Heart left ventricle (tissue), 16 donors: Measurements from ENCODE around the gene CYP21A2. TPM values are rescaled to one million over a fixed set of nuclear protein-coding genes. Genes with fewer than 3 reads are reported as not detected.

Source experiments
- ATAC-seq, 4 donors: fragments of 200-7000 bp; cut with Tn5 transposase; one replicate each; pipeline ENCODE4 v1.9.1; 2020 to 2022; ENCODE audit warnings: moderate library complexity in 4 of 4, mild to moderate bottlenecking in 3 of 4, moderate number of reproducible peaks in 1 of 4
- DNase-seq, 5 donors: peaks; one replicate each; pipeline ENCODE4 v3.0.0-alpha.2; 2020
- H3K27ac ChIP-seq, 12 donors: fragments of 200-600 bp; sonication (generic) in 4 of 12; one replicate each; pipeline versions ENCODE4 v1.5.0 to v1.8.0; 2016 to 2022; ENCODE audit warnings: mild to moderate bottlenecking in 2 of 12
- H3K27me3 ChIP-seq, 9 donors: fragments of 200-600 bp; sonication (generic) in 2 of 9; one replicate each; pipeline versions ENCODE4 v1.5.1 to v1.8.0; 2016 to 2022; ENCODE audit warnings: mild to moderate bottlenecking in 3 of 9
- H3K36me3 ChIP-seq, 9 donors: fragments of 200-600 bp; sonication (generic) in 2 of 9; one replicate each; pipeline versions ENCODE4 v1.5.0 to v1.8.0; 2018 to 2022; ENCODE audit warnings: mild to moderate bottlenecking in 2 of 9
- H3K4me1 ChIP-seq, 12 donors: fragments of 200-600 bp; sonication (generic) in 4 of 12; one replicate each; pipeline versions ENCODE4 v1.5.0 to v1.8.0; 2016 to 2022; ENCODE audit warnings: mild to moderate bottlenecking in 3 of 12
- H3K4me3 ChIP-seq, 12 donors: fragments of 200-600 bp; sonication (generic) in 4 of 12; one replicate each; pipeline versions ENCODE4 v1.5.0 to v1.8.0; 2017 to 2022; ENCODE audit warnings: mild to moderate bottlenecking in 9 of 12, moderate library complexity in 4 of 12
- H3K9me3 ChIP-seq, 12 donors: fragments of 200-600 bp; sonication (generic) in 4 of 12; one replicate each; pipeline versions ENCODE4 v1.5.0 to v1.8.0; 2016 to 2022; ENCODE audit warnings: mild to moderate bottlenecking in 1 of 12
- CTCF ChIP-seq, 12 donors: fragments of 200-600 bp; sonication (generic) in 4 of 12; IDR thresholded peaks; one replicate each; pipeline versions ENCODE4 v1.5.0 to v1.8.0; 2018 to 2022; ENCODE audit warnings: antibody characterized with exemption in 12 of 12, mild to moderate bottlenecking in 5 of 12
- POLR2A ChIP-seq, 2 donors: fragments of 450-650 bp; IDR thresholded peaks; one replicate each; pipeline ENCODE4 v1.6.1; 2017; ENCODE audit warnings: antibody characterized with exemption in 2 of 2, mild to moderate bottlenecking in 2 of 2, moderate library complexity in 2 of 2
- WGBS, 4 donors: extraction: QIAGEN DNeasy Blood & Tissue Kit in 2 of 4; methylation state at CpG; one replicate each; pipeline versions ENCODE4 v1.1.5 to v1.1.7; 2013 to 2018; 5-methylcytosine and 5-hydroxymethylcytosine counted together
- intact Hi-C, 10 donors: fragments of 100-400 bp; cut with DNase I; formaldehyde crosslinking; loops; one replicate each; pipeline versions ENCODE4 v1.11.1 to v1.14.2; 2022
- polyA plus RNA-seq, 2 donors: library from polyadenylated mRNA; stranded (reverse); fragments of 200-250 nt; gene quantifications; one replicate each; pipeline ENCODE4 v1.2.3, GENCODE V29; 2013
- total RNA-seq, 9 donors: library from RNA; depleted of rRNA in 2 of 9; stranded (reverse); fragments of >200 nt in 2 of 9; fragmentation: NEBNext Ultra II Directional in 3 of 9; extraction: Animal tissue kit (Norgen Biotek cat#: 25700) in 3 of 9; gene quantifications; one replicate each; pipeline versions ENCODE4 v1.1.0 to v1.2.4, GENCODE V29; 2016 to 2023
- donor health status: ischemic (EF 13 %, LVEDD 7.1; RV severe dilation, severe dysfunction).
- donor health status: healthy with polysubstance abuse.
- donor health status: DM: no; HTN: yes; CAD: no.
- donor health status: DM: no; HTN: no; CAD: no.
- donor health status: ischemic (EF 25% LVEDD 6.9; RV normal size, moderate dysfunction).
- donor health status: ischemic (EF 25% LVEDD 5.7; RV mildly dilated, moderate dysfunction).
- donor health status: healthy.
- donor health status: DM: yes; HTN: yes; CAD: no.
- donor health status: ischemic (EF 35%, LVEDD 5.7; RV mildly dilated, moderate dysfunction).
- donor health status: nonischemic (EF 11% LVEDD 7.7; RV severe dilation, severe dysfunction).
- donor health status: DM: yes; HTN: yes; CAD: no.
- donor health status: PGD.
- donor health status: ischemic (EF 29% LVEDD 5.4; RV normal size, mild dysfunction).
- donor health status: nonischemic (EF 23%, LVEDD 6.1; RV moderate dilation, normal function).

The CYP21A2 gene
- total and polyA plus RNA-seq, 11 donors = 0.11 to 3.0 (median 0.69) TPM; not detected in 2

DNA sequence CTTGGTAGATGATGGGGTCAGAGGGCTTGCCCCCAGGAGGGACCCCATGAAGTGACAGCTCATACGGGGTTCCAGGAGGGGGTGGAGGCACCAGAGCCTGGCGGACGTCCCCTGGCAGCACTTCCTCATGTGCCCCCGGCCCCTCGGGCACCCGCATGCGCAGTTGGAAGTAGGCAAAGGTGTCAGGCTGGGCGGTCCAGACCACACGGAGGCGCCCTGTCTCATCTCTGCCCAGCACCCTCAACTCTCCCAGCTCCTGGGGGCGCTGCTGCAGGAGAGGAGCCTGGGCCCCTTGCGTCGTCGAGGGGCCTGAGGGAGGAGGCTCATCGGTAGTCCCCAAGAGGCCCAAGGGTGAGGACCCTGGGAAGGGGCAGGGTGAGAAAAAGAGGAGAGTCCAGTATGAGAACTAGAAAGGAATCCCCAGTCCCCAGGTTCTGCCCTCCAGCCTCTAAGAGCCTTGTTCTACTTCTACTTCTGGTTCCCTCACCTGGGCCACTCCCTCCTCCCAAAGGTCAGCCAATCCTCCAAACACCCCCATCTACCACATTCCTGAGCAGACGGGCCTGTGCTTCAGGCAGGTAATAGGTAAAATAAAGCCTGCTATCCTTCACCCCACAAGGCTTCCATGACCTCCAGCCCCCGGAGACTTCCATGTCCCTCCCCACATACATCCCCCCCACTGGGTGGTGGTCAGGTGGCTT lies 47.7 kb downstream of the CYP21A2 start:
- ATAC-seq (no peak), DNase-seq (peak in 1 of 5 donors; percentile 11)
- H3K27me3 ChIP-seq = peaks cover 0 to 17% (median 0%) of the 10 kb centered on the region in 9 donors
- H3K4me3 ChIP-seq = no peak overlapping the region
- 84 to 90% (median 85%) methylated on average over 15 to 17 of the region's 17 CpGs for WGBS, 4 donors
- intact Hi-C loops = loop anchor here in 3 of 10 donors (5.0 to 10.0 kb wide), 3 partner anchors 36 to 69 kb away; partner anchors contain the start of genes PPT2 (in 2 of the 3) and PRRT1 (in 2 of the 3)
- peaks cover 0 to 81% (median 24%) of the 10 kb centered on the region in 9 donors for H3K36me3 ChIP-seq
- H3K9me3 ChIP-seq = no peaks in the 10 kb centered on the region
- peaks cover 0 to 51% (median 15%) of the 10 kb centered on the region in 12 donors for H3K4me1 ChIP-seq
- no peak for TF ChIP-seq POLR2A (IDR thresholded peaks at IDR 0.05)
- TF ChIP-seq CTCF (IDR thresholded peaks at IDR 0.05) = no peak
- peak overlapping the region in 4 of 12 donors; percentile 2 to 82 (median 54) for H3K27ac ChIP-seq

DNA sequence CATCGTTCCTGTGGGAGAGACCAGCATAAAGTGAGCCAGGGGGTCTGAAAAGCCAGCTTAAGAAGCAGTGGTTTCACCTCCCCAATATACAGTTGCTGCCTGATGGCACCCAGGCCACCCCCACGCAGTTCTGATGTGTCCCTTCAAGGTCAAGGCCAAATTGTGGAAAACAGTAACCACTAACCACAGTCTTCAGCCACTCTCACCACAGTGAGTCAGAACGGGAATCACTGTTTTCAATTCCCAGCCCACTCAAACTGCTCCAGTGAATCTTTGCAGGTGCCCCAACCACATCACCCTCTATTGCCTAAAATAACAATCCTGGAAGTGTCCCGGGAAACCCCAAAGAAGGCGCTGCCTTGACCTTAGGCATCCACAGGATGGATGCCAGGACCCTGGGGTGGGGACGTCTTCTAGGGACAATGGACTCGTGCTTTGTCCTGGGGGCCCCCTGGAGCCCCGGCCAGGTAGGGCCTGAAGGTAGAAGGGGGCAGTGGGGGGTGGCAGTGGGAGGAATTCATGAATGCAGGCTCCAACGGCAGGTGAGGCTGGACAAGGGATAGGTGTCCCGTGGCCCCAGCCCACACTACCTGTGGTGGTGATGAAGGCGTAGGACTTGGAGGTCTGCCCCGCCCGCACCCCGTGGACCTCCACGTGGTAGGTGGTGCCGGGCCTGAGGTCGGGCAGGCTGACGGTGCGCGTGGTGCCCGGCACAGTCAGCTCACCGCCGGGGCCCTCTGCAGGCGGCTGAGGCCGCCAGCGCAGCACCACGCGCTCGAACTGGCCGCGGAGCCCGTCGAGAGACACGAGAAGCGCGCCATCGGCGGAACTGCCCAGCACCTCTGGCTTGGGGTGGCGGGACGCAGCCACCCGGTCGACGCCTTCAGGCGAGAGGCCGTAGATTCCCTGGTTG lies 48.7 kb downstream of the CYP21A2 start:
- peak overlapping the region in 11 of 12 donors; percentile 37 to 83 (median 79) for H3K27ac ChIP-seq
- no peaks in the 10 kb centered on the region for H3K9me3 ChIP-seq
- peaks cover 0 to 81% (median 21%) of the 10 kb centered on the region in 9 donors for H3K36me3 ChIP-seq
- DNase-seq = peak in 2 of 5 donors; percentile 42 to 71
- H3K27me3 ChIP-seq = peaks cover 0 to 17% (median 0%) of the 10 kb centered on the region in 9 donors
- no peak for TF ChIP-seq CTCF (IDR thresholded peaks at IDR 0.05)
- no peak for TF ChIP-seq POLR2A (IDR thresholded peaks at IDR 0.05)
- 26 to 65% (median 30%) methylated on average over 10 to 45 of the region's 45 CpGs for WGBS, 4 donors
- peak in 2 of 4 donors; percentile 27 to 38 for ATAC-seq
- H3K4me3 ChIP-seq = peak overlapping the region in 8 of 12 donors; percentile 10 to 43 (median 33)
- peaks cover 0 to 48% (median 16%) of the 10 kb centered on the region in 12 donors for H3K4me1 ChIP-seq
- intact Hi-C loops = loop anchor here in 3 of 10 donors (5.0 to 10.0 kb wide), 3 partner anchors 35 to 68 kb away; partner anchors contain the start of genes PPT2 (in 2 of the 3) and PRRT1 (in 2 of the 3)

DNA sequence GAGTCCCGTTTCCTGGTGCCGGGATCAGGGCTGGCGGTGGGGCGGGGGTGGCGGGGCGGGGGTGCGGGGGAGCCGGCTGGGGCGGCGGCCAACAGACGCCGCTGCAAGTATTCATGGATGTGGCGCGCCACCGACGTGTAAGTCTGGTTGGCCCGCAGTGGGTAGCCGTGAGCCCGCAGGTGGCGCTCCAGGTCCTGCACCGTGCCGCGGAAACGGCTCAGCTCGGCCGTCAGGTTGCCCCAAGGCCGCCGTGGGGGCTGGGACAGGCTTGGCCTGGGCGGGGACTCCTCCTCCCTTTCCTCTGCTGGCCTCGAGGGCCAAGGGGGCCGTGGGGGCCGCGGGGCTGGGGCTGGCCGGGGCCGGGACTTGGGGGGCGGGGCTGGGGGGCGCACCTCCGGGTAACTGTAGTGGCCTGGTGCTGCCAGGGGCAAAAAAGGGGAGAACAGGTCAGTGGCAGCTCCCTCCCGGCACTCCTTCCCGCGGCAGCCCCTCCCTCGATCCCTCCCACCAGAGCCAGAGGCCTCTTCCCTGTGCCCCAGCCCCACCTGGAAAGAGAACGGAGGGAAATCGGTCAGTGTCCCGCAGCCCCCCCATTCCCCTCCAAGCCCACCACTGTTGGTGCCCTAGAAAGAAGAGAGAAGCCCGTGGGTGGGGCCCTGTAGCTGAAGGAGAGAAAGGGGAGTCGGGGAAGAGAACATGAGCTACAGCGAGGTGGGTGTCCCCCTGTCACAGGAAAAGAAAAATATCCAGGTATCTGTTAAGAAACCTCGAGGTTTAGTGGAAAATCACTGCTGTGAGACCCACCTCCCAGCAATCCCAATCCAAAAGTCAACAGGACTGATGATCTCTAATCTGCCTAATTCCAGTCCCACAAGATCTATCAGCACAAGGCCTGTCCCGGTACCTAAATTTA lies 49.6 kb downstream of the CYP21A2 start:
- no peaks in the 10 kb centered on the region for H3K9me3 ChIP-seq
- peaks cover 0 to 81% (median 17%) of the 10 kb centered on the region in 9 donors for H3K36me3 ChIP-seq
- peaks cover 0 to 17% (median 0%) of the 10 kb centered on the region in 9 donors for H3K27me3 ChIP-seq
- H3K4me1 ChIP-seq = peaks cover 2 to 48% (median 23%) of the 10 kb centered on the region in 12 donors
- H3K27ac ChIP-seq = peak overlapping the region; percentile 42 to 86 (median 79)
- whole genome bisulfite sequencing, 4 donors = 9 to 33% (median 17%) methylated on average over 15 to 50 of the region's 50 CpGs
- intact Hi-C loops = loop anchor here in 3 of 10 donors (2.0 to 10.0 kb wide), 4 partner anchors 34 to 67 kb away; partner anchors contain the start of genes PPT2 (in 3 of the 3) and PRRT1 (in 2 of the 3)
- H3K4me3 ChIP-seq = peak overlapping the region in 7 of 12 donors; percentile 10 to 43 (median 31)
- DNase-seq (peak; percentile 87 to 89 (median 89)), ATAC-seq (peak; percentile 75 to 88 (median 84))
- TF ChIP-seq CTCF (IDR thresholded peaks at IDR 0.05) = peak; percentile 41 to 78 (median 62)
- no peak for TF ChIP-seq POLR2A (IDR thresholded peaks at IDR 0.05)
